GM10266 (cell line): Measurements from ENCODE around the gene C1S.

Source experiments
- DNase-seq: peaks from one replicate; pipeline ENCODE4 v3.0.0; 2012; ENCODE audit errors: extremely low spot score
- TF ChIP-seq, protein P1 (sequence below): IDR thresholded peaks from 2 replicates; pipeline ENCODE4 v1.5.1; 2012; ENCODE audit warnings: mild to moderate bottlenecking, low read depth; ENCODE audit not compliant: control insufficient read depth, insufficient read depth; ENCODE audit errors: missing control alignments

Gene C1S

DNA sequence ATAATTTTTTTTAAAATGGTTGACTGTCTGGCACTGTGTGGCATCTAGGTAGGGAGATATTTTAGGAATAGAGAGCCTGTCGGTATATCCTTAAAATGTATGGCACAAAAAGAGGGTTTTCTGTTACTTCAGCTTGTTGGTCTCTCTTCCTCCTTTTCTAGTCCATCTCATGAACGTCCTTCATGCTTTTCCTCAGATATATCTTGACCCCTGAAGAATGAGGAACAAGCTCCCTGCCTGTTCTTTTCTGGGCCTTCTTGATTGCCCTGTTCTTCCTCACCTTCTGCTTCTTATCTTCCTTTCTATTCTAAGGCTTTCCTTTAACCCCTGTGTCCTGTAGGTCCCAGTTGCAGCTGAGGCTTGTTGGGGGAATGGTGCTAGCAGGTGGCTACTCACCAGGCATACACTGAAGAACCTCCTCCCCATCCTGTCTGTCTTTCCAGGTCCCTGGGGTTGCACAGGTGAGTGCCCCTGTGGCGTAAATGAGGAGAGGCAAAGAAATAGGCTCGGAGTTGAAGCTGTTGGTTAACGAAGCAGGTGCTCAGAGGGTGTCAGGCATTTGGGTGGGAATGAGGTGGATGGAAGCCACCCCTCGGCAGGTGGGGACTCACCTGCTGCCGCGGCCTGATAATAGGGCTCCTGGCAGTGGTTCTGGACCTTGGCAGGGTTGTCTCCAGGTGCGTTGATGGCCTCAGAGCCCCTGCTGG is 38.9 kb downstream of the C1S start:
- no peak for DNase-seq

DNA sequence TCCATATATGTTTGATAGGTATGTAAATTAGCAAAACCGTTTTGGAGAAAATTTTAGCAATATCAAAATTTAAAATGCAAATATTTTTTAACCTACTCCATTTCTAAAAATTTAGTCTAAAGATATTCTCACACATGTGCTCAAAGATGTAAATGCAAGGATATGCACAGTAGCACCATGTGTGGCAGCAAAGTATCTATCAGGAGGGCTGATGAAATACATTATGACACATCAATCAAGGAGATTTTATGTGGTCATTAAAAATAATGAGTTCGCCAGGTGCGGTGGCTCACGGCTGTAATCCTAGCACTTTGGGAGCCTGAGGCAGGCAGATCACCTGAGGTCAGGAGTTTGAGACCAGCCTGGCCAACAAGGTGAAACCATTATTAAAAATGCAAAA is 39.7 kb downstream of the C1S start:
- DNase-seq = no peak
- TF ChIP-seq, protein P1, sequence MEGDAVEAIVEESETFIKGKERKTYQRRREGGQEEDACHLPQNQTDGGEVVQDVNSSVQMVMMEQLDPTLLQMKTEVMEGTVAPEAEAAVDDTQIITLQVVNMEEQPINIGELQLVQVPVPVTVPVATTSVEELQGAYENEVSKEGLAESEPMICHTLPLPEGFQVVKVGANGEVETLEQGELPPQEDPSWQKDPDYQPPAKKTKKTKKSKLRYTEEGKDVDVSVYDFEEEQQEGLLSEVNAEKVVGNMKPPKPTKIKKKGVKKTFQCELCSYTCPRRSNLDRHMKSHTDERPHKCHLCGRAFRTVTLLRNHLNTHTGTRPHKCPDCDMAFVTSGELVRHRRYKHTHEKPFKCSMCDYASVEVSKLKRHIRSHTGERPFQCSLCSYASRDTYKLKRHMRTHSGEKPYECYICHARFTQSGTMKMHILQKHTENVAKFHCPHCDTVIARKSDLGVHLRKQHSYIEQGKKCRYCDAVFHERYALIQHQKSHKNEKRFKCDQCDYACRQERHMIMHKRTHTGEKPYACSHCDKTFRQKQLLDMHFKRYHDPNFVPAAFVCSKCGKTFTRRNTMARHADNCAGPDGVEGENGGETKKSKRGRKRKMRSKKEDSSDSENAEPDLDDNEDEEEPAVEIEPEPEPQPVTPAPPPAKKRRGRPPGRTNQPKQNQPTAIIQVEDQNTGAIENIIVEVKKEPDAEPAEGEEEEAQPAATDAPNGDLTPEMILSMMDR = no peak

More for the DNA sequence above, 38.9 kb downstream of the C1S start:
- TF ChIP-seq, protein P1 = no peak

DNA sequence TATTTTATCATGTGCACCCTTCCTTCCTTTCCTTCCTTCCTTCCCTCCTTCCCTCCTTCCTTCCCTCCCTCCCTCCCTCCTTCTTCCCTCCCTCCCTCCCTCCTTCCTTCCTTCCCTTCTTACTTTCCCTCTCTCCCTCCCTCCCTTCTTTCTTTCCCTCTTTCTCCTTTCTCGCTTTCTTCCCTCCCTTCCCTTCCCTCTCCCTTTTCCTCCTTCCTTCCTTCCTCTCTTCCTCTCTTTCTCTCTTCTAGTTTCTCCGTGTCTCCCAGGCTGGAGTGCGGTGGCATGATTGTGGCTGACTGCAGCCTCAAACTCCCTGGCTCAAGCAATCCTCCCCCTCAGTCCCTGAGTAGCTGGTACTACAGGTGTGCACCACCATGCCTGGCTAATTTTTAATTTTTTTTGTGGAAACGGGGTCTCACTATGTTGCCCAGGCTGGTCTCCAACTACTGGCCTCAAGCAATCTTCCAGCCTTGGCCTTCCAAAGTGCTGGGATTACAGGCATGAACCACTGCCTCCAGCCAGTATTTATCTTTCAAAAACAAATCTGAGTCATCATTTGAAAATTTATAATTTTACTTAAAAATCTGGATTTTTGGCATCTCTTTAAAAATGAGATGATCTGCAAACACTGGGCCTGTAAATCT is 40.7 kb downstream of the C1S start:
- TF ChIP-seq, protein P1 = no peak
- no peak for DNase-seq

DNA sequence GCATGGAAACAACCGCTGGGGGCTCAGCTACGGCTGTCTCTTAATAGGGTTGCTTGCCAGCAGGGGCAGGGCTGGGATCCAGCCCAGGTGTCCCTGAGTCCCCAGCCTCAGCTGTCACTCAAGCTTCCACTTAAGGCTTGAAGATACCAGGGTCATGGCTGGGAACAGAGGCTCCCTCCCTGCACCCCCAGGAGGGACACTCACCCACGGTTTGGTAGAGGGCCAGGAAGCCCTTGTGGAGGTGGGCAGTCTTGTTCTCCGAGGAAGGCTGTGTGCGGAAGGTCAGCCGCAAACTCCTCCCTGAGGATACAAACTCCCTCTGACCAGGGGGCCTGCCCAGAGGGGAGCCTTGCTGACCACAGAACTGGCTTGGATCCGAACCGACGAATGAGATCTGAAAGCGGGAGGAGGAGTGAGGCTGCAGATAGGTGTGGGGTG is 41.2 kb downstream of the C1S start:
- no peak for DNase-seq
- TF ChIP-seq, protein P1 = no peak

DNA sequence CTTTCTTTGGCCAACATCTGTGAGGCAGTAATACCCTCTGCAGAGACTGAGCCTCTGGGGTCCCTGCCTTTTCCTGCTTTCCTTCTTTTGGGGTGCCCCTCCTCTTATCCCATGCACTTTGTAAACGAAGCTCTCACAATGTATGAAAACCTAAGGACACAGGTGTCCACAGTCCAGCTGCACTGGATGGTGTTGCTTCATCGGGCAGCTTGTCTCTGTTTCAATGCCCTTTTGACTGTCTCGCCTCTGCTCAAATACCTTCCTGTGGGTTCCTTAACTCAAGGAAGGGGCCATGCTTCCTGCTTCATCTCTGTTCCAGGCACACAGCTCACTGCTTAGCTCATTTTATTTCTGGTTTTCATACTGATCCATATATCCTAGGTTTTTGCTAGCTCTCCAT is 42.1 kb downstream of the C1S start:
- no peak for DNase-seq
- TF ChIP-seq, protein P1 = no peak

DNA sequence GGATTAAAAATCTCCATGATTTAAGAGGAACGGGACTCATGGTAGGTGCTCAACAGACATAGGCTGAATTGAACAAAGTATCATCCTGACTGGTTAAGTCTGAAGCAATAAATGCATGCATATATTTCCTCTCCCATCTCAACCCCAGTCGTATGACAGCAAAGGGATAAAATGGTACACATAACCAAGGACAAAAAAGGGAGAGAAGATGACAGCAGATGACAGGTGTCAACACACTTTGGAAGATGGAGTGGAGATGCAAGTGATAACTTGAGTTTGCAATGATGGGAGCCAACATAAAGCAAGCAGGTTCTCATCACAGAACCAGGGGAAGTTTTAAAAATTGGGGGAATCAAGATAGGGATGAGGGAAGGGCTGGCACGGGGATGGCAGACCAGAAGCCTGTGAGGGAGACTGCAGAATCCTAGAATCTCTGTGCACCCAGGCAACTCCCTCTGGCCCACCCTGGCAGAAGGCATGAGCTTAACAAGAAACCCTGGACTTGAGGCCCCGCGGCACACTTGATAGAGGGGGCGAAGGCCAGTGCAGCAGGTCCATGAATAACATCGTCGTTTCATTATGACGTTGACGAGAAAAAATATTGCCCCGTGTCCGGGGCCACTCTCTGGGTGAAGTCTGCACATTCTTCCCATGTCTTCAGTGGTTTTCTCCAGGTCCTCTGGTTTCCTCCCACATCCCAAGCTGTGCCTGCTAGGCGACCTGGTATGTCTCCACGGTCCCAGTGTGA is 43.5 kb downstream of the C1S start:
- DNase-seq = no peak
- TF ChIP-seq, protein P1 = no peak
